Sigmoid colon (tissue), 4 donors: ENCODE data around the gene MAIP1.

Source experiments
- EP300 ChIP-seq, 4 donors: sonication (generic); formaldehyde crosslinking; IDR thresholded peaks; one replicate each; pipeline ENCODE4 v1.6.1; 2017; ENCODE audit warnings: antibody characterized with exemption in 4 of 4
- POLR2A ChIP-seq, 2 donors: fragments of 450-650 bp; IDR thresholded peaks; one replicate each; pipeline ENCODE4 v1.6.1; 2016; ENCODE audit warnings: antibody characterized with exemption in 2 of 2, mild to moderate bottlenecking in 2 of 2, moderate library complexity in 2 of 2
- POLR2AphosphoS5 ChIP-seq, 4 donors: sonication (generic); formaldehyde crosslinking; IDR thresholded peaks; one replicate each; pipeline ENCODE4 v1.6.1; 2017; ENCODE audit warnings: antibody characterized with exemption in 4 of 4
- TF ChIP-seq, protein P1 (sequence below), 4 experiments: fragments of 450-650 bp in 3 of 4; fragments of 200-600 bp in 1 of 4; IDR thresholded peaks; one replicate each; pipeline ENCODE4 v1.5.1; 2016 to 2019; ENCODE audit warnings: antibody characterized with exemption in 4 of 4, mild to moderate bottlenecking in 3 of 4, moderate library complexity in 2 of 4

DNA sequence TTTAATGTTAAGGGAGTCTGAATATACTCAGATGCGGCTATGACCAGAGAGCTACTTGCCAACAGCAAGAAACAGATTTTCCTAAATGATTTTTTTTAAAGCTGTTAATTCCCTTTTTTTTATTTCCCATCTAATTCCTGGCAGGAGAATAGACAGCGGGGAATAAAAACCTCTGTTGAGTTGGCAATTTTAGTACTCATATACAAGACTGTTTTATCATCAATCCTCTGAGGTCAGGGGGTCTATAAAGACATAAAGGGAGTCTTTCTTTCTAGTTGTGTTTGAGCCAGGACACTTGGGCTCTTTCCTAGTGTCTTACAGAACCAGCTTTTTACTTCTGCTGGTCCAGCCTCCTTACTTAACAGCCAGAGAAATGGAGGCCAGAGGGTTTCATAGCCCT, 29.4 kb downstream of the MAIP1 start:
- TF ChIP-seq, protein P1, sequence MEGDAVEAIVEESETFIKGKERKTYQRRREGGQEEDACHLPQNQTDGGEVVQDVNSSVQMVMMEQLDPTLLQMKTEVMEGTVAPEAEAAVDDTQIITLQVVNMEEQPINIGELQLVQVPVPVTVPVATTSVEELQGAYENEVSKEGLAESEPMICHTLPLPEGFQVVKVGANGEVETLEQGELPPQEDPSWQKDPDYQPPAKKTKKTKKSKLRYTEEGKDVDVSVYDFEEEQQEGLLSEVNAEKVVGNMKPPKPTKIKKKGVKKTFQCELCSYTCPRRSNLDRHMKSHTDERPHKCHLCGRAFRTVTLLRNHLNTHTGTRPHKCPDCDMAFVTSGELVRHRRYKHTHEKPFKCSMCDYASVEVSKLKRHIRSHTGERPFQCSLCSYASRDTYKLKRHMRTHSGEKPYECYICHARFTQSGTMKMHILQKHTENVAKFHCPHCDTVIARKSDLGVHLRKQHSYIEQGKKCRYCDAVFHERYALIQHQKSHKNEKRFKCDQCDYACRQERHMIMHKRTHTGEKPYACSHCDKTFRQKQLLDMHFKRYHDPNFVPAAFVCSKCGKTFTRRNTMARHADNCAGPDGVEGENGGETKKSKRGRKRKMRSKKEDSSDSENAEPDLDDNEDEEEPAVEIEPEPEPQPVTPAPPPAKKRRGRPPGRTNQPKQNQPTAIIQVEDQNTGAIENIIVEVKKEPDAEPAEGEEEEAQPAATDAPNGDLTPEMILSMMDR (IDR thresholded peaks at IDR 0.05), result no peak
- TF ChIP-seq POLR2A (IDR thresholded peaks at IDR 0.05) (no peak), POLR2AphosphoS5 (IDR thresholded peaks at IDR 0.05) (no peak), EP300 (IDR thresholded peaks at IDR 0.05) (no peak)
